Fibroblast of peridontal ligament (primary cell): ENCODE data around the gene PTPRN2.

Source experiments
- DNase-seq: peaks from one replicate; pipeline ENCODE4 v3.0.0-alpha.2; 2010; ENCODE audit errors: extremely low read depth

The PTPRN2 gene

DNA sequence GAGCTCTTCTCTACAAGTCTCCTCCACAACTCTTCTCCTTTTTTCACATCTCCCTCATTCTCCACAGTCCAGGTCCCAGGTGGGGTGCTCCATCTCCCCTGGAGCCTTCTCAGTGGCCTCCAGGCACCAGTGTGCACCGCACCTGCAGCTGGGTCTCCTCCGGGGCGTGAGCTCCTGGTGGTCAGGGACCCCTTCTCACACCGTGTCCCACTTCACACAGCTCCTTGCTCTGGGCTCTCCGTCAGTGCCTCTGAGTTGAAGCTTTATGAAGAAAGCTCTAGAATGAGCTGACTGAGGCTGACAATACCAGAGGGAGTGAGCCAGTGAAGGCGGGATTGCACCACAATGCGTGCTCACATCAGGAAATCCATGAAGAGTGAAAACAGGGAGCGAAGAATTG, 960.6 kb downstream of the PTPRN2 start:
- DNase-seq = no peak

DNA sequence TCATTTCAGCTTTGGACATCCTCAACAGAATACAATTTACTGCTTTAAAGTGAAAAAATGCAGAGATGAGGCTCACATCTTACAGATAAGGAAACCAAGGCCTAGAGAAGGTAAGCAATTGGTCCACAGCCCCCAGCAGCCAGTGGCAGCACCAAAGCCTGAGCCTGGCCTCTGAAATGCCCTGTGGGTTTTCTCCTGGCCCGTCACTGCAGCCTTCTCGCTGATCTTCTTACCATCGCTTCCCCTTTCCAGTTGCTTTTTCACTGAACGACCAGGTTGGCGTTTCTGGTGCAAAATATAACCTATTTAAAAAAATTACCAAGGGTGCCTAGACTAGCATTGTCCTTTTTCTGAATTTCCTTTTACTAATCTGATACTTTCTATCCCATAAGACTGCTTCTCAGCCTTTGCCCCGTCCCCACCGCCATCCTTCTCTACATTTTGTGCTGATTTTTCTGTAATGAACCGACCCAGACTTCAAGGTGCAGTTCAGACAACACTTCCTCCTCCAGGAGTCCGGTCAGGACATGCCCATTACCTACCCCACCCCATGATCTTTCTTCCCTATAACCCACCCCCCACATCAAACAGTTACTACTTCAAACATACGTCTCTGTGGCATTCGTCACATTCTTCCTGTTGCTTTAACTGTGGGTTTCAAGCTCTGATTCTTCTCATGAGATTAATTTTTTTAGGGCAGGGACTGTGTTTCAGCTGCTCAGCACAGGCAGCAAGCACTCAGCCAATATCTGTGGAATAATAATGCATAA, 961.5 kb downstream of the PTPRN2 start:
- DNase-seq = no peak

DNA sequence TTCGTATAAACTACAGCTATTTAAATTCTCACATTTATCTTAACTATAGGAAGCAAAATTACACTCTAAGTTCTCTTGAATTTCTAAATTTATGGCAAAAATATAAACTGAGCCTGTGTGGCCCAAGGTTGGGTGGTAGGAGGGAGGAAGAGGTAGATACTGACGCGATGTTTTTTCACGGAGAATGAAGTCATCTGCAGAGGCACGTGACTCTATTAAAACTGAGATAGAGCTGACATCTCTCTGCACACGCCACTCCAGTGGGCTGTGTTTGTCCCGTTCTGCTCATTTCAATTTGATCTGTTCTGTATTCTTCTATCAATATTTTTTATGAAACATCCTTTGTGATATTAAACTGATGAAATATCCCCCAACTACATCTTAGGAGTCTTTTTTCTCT, 964.1 kb downstream of the PTPRN2 start:
- no peak for DNase-seq

DNA sequence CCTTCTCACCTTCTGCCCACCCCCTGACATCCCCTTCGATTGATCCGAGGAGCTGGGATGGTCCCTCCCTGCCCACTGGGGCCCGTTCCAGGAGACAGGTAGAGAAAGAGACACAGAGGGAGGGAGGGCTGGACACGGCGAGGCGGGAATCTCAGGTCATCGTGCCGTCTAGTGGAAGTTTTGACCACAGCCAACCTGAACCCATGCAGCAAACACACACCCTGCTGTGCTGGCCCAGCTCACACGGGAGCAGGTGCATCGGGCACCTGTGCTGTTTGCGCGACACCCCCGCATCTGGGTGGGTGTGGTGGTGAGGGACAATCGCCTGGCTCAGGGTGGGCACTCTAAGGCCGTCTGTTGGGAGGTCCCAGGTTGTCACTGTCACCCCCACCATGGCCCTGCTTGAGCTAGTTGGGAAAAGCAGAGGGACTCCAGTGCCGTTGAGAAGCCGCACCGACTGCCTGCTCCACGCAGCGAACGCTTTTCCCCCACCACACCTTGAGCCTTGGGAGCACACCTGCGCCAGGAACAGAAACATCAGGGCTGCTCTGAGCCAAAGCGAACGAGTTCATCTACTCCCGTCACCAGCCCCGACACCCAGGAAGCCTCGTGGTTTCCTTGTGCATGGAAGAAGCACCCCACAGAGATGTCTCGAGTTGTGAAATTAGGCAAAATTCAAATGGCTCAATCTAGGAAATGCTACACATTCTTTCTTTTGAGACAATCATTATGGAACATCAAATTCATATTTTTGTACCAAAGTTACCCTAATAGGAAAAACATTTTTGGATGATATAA, 965.0 kb downstream of the PTPRN2 start:
- no peak for DNase-seq

DNA sequence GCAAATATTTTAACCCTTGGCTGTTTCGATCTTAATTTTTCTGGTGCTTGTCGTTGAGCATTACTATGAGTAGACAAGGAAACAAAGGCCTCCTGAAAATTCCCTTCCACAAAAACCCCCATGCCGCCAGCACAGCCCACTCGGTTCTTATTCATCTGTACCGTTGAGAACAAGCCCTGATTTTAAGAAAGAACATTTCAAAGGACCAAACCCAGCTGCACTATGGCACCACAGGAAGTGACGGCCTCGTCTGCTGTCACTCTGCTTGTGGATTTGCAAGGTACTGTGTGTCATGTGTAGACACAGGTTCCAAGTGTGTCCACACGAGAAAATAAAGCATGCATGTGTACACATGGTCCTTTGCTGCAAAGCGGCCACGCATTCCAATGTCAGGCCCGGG, 965.6 kb downstream of the PTPRN2 start:
- no peak for DNase-seq

DNA sequence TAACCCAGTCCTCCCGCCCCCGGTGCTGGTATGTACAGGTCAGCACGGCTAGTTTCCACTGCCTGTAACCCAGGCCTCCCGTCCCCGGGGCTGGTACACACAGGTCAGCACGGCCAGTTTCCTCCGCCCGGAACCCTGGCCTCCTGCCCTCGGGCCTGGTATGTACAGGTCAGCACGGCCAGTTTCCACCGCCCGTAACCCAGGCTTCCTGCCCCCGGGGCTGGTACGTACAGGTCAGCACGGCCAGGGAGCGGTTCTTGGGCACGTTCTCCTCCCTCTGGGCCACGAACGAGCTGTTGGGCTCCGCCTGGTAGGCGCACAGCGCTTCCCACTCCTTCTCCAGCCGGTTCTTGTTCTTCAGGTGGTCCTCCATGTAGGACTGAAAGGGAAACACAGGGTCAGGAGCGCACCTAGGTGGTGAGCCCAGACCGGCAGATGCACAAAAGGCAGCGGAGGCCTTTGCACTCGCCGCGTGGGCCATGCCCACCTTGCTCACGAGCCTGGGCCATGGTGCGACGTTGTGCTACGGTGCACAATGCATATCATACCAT, 966.4 kb downstream of the PTPRN2 start:
- DNase-seq = no peak

DNA sequence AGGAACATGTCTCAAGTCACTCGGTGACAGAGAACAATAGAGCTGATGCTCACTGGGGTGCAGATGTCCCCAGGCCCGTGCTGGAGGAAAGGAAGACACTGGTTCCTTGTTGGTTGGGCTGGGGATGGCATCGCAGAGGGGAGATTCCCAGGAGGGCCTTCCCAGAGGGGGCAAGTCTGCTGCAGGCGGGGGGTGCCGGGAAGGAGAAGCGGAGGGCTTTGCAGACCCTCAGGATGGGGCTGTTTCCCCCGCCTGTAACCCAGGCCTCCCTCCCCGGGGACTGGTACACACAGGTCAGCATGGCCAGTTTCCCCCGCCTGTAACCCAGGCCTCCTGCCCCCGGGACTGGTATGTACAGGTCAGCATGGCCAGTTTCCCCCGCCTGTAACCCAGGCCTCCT, 967.0 kb downstream of the PTPRN2 start:
- no peak for DNase-seq

DNA sequence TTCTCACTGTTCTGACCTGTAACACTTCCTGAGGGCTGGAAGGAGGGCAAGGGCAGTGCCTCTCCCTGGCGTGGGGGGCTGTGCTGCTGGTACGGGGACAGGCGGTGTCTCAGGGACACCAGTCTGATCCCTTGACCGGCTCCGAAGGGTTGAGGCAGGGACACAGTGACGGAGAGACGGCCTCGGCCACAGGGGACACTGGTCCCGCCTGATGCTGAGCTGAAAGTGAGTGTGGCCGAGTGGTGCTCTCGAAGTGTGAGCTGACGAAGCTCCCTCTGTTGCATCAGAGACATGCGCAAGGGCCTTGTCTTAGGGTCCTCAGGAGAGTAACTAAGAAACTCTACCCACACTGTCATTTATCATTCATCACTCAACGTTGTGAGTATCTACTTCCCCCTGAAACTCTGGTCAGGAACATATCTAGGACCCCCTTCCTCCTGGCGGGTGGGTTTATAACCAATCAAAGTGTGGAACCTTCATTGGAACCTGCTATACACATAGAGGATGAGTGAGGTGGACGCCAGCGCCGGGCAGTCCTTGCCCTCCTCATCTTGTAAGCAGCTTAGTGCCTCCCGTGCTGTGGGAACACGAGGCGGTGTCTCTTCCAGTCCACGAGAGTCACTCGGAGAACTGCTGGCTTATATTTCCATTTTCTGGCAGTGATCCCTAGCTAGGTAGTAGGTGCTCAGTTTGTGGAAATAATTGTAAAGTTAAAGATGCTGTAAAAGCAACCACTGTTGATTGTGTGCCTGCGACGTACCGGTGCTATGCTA, 967.7 kb downstream of the PTPRN2 start:
- no peak for DNase-seq

DNA sequence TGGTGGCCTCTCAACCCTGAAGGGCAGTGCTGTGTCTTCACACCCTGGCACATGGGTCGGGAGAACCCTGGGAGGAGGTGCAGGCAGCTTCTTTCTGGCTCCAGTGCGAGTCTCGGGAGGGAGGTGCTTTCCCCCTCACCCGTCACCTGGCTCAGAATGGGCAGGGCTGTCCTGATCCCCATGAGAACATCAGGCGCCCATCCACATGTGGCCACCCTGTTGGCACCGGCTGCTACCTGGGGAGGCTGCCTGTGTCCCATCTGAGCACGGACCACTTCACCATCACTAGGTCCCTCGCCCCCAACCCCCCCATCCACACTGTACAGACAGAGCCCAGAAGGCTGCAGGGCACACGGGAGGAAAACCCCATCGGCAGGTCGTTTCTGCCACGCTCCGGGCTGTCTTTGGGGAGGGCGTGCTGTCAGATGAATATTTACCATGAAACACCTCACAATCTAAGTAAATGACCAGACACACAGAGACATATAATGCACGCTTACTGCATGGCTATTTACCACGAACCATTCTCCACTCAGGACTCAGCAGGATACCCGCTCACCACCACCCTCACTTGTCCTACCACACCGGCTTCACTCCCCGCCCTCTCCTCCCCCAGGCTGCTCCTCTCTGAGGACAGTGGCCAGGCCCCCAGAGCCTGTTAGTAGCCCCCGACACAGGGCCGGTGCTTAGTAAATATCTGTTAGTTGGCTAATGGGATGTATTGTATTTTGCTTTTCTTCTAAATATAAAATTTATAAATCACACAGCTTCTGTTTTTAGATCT, 968.6 kb downstream of the PTPRN2 start:
- DNase-seq = no peak

DNA sequence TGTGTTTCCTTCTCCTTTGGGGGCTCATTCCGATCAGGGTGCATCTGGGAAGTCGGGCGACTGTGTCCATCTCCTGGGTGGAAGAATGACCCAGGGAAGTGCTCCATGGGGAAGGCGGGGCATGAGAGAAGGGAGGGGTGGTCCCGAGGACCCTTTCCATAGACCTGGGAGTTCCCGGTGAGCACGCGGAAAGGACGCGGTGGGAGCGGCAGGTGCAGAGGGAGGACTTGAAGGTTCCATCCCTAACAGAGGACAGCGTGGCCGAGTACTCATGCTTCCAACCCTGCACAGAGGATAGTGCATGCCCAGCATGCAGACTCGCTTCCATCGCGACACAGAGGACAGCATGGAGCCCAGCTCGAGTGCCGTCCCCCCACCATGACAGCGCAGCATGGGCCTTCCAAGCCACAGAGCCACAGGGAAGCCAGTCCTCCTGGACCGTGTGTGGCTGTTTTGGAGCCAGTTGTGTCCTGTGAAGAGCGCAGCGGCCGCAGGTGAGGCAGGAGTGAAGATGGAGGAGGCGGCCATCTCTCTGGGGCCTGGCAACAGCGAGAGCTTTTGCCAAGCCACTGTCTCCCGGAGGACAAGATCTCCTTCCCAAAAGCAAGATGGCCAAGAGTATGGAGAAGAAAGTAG, 969.4 kb downstream of the PTPRN2 start:
- DNase-seq = no peak

DNA sequence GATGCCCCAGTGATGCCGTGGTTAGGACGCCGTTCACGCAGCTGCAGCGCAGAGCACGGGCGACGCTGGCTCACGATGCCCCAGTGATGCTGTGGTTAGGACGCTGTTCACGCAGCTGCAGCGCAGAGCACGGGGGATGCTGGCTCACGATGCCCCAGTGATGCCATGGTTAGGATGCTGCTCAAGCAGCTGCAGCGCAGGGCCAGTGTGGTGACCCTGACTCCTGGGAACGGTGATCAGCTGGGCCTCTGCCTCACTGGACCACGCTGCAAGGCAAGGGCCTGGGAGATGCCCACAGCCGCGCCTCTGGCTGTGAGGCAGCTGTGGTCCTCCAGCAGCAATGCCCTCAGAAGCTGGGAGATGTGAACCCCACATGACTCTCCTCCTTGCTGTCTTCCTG, 970.2 kb downstream of the PTPRN2 start:
- DNase-seq = no peak

DNA sequence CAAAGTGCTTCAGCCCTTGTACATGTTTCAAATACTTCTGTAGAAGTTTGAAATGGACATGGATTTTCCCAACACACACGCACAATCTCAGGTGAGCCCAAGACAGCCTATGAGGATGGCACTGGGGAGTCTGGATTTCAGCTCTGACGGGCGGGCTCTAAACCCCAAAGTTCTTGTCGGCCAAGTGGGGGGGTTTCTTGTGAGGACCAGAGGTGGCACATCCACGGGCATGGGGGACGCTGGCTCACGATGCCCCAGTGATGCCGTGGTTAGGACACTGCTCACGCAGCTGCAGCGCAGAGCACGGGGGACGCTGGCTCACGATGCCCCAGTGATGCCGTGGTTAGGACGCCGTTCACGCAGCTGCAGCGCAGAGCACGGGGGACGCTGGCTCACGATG, 970.7 kb downstream of the PTPRN2 start:
- no peak for DNase-seq

DNA sequence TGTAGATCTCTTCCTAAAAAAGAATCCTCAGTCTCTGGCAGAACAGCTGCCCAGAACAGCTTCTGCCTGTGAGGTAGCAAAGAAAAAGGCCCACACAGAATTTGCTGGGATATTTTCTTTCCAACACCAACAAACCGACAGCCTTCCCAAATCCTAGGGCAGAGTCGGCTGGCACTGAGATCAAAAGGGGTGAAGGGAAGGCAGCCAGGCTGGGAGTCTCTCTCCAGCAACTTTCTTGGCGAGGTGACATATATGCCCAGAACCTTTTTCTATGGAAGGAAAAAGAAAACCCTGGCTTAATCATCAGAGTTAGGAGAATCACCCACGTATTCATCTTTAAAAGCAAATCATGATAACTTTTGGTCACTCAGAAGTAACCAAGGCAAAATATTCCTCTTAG, 971.2 kb downstream of the PTPRN2 start:
- no peak for DNase-seq

DNA sequence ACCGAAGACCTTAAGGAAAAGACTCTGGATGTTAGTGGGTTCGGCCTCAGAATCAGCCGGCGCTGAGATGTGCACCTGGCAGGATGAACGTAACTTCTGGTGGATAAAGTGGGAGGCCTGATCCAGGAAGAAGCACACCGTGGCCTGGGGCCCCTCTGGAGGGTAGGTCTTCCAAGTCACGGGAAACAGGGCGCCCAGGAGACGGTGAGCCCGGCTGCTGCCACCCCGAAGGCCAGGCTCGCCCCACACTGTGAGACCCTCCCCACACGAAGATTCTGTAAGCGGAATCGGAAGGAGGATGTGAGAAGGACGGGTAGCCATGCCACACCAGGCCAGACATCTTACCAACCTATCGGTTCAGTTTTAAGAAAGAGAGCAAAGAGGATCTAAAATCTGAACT, 971.8 kb downstream of the PTPRN2 start:
- DNase-seq = no peak

DNA sequence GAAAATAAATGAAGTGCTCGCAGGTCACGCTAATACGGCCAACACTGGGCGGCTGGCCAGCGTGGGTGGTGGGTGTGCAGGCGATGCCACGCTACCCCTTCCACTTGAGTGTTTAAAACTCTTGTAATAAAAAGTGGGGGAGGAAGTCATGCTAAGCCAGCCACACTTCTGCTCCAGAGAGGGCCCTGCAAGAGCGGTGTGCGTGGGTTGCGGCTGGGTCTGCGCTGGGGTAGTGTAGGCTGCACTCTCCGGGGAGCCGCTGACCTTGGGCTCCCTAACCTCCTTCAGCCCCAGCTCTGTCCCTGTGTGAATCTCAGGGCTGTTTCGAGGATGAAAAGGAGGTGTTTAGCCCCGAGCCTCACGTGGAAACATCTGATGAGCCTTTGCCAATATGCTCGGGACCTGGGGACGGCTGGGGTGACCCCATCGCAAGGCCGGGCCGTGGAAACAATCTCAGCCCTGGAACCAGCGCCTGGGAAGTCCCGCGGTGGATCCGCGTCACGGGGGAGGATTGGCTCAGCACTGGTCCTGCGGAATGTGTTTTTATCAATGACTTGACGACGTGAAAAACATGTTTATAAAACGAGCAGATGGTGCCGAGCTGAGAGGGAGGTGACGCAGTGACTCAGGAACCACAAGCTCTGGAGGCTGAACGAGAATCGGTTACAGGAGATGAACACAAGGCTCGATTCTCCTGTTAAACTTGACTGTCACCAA, 972.4 kb downstream of the PTPRN2 start:
- no peak for DNase-seq

DNA sequence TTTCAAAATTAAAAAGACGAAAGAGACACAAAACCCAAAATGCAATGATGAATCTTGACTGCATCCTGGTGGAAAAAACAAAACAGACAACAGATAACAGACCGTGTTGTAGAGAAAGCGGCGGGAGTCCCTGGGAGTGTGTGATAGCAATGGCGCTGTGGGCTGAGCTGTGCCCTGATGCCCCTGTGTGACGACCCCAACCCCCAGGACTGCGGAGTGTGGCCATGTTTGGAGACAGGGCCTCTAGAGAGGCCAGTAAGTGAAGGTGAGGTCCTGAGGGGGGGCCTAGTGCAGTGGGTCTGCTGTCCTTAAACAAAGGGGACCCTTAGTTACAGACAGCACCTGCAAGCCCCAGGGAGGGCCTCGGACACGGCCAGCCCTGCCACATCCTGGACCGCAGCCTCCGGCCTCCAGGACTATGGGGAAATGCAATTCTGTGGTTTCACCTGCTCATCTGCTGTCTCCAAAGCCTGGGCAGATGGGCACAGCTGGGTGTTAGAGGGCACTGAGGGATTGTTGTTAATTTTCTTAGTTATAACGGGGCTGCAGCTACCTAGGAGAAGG, 973.1 kb downstream of the PTPRN2 start:
- no peak for DNase-seq

DNA sequence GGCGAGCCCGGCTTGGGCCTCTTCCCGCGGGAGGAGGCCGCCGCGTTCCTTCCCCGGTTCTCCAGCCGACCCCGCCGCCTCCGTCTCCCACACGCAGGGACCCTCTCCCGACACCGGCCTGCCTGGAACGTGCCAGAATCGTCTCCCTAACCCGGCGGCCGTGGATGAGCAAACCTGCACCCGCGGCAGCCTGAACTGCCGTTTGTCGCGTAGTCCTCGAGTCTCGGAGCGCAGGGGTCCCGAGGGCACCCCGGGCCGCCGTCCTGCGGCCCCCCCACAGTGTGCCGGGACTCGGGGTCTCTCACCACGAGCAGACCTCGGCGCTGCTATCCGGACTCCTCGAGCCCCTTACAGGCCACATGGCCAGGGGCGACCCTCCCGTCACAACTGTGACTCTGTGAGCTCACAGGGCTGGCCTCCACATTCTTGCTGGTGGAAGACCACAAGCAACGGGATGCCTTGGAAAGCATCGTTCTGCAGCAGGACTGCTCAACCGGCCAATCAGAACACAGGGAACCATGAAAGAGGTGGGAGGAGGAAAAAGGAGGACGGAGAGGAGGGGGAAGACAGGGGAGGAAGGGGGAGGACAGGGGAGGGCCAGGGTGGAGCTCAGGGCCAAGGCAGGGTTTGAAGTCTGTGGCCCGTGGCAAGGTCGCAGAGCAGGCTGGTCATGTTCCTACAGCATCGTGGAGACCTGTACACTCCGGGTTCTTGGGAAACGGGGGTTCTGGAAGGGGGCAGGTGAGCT, 973.9 kb downstream of the PTPRN2 start:
- DNase-seq = no peak

DNA sequence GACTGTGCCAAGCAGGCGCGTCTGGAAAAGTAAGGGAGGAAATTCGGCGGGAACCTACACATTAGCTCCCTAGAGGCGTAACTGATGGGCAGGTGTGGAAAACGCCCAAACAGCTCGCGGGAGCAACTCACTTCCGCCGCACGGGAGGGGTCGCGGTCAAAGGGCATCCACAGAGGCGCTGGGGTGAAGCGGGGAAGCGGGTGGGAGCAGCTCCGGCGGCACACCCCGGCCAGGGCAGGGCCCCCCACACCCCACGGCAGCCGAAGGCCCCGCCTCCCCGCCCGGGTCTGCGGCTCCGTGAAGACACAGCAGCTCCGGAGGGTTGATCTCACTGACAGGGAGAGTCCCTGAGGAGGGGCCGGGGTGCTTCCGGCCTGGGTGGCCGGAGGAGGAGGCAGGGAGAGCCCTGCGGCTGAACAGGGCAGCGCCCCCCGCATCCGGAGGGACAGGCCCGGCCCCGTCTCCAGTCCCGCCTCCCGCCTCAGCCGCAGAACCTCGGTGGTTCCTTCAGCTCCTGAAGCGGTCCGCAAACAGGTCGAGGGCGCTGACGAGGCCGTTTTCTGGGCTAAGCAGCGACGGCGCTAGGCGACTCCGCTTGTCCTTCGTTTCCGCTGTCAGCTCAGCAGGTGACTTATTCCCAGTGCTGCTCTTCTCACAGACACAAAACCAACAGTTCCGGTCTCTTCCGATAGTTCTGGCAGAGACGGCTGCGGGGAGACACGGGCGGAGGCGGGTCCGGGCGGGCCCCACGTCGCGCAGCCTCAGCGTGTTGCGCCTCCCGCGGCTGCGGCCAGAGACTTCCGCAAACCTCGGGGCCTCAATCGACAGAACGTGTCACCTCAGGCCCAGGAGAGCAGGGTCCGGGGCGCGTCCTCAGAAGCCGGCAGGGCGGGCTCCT, 974.7 kb downstream of the PTPRN2 start:
- no peak for DNase-seq
